DLD1 (cell line): ENCODE data around the gene TRMT11.
"Not testable (repeated sequence)": the region's sequence is repeated elsewhere in the genome, so short reads cannot be mapped to it uniquely, and the experiment has no call there.

Source experiments
- in situ Hi-C: cut with HindIII; loops from 2 replicates; pipeline ENCODE4 v1.10.0; 2017; ENCODE audit warnings: low sequenced_read_pairs

The TRMT11 gene

DNA sequence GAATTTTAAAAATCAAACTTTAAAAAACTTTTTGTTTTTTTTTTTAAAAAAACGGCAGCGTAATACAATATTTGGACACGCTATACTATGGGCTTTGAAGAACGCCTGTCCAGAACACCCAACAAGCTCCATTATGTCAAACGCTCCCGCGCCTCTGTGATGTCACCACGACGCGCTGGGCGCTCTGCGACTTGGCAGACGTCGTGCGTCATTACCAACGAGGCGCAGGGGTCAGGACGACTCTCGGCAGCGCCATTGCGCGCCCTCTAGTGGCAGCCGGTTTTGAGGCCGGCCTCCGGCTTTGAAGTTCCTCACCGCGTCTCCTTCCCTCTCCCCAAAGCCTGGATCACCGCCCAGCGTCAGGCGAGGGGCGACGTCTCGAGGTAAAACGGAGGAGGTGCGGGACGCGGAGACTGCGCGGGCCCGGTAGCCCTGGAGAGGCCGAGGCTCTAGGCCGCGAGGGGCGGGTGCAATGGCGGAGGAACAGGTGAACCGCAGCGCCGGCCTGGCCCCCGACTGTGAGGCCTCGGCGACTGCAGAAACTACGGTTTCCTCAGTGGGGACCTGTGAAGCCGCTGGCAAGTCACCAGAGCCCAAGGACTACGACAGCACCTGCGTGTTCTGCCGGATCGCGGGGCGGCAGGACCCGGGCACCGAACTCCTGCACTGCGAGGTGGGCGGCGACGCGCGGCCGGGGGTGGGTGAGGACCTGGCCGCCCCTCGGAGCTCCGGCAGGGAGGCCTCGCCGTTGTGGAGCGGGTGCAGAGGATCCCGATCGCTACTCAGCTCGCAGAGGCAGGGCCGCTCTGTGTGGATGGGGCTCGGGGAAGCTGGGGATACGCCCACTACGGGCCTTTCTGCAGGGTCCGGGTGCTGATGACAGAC lies 29.6 kb upstream of the TRMT11 start, which contains the start of gene HINT3:
Gene HINT3 (plus strand): TSS at position 265 of the 885 bp plus-strand sequence. CDS start 208 bp downstream, at position 473.
- in situ Hi-C loops, result no loop called here

DNA sequence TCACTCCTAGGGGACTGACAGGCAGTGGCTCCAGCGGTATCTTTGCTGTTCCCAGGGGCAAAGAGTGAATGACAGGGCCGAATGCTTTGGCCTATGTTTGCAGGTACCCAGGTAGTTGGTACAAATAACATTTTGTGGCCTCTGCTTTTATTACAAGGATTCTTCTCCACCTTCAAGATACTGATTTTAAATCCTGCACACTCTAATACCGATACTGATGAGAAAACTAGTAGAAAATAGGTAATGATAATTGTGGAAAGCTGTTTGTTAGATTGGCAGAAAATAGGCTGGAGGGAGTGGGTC lies 29.0 kb upstream of the TRMT11 start:
- in situ Hi-C loops, result no loop called here

DNA sequence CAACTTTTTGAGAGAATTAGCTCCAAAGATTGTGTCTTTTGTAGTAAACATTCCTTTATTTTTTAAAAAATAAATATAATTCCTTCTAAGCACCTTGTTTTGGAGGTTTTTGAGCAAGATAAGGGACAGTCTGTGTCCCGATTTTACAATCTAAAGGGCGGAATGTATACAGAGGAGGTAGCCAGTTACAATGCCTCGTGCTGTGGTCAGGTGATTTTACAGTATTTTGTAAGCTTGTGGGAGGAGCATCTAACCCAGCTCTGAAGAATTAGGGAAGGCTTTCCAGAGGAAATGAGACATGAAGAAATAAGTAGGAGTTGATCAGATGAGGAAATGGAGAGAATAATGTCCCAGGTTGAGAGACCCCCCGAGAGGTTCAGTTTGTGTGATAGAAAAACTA lies 28.5 kb upstream of the TRMT11 start:
- in situ Hi-C loops, result no loop called here

GRCh38 chr6:125959041-125959440 lies 27.3 kb upstream of the TRMT11 start:
- in situ Hi-C loops, result no loop called here

DNA sequence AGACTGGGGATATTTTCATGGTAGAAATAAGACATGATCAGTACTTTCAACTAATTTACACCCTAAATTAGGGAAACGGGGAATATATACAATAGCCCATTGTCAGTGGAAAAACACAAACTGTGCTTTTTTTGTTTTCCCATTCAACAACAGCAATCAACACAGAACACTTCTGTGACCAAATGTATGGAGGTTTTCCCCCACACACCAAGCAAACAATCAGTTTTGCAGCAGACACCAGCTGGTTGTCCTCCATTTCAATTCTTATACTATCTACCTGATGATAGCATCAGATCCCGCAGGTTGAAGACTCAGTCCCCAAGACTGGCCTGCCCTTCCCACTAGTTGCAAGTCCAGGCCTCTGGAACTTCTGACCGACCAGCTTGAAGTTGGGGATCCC lies 25.2 kb upstream of the TRMT11 start:
- in situ Hi-C loops, result no loop called here

GRCh38 chr6:125962900-125963497 lies 23.3 kb upstream of the TRMT11 start:
- in situ Hi-C loops, result no loop called here

DNA sequence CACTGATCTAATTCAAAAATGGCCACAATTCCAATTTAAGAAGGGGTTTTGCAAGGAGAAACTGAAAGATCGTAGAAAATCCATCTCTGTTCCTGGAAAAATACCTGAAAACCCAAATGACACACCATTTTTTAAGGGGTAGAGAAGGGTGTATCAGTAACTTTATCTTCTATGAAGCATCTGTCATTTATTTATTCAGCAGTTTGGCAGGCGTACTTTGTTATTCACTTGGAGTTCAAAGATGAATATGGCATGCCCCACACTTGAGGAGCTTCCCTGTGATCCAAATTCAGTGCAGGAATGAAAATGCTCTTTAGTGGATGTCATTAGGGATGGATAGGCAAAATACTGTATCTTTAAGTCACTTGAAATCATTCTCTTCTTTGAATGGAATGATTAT lies 22.5 kb upstream of the TRMT11 start:
- in situ Hi-C loops, result no loop called here

DNA sequence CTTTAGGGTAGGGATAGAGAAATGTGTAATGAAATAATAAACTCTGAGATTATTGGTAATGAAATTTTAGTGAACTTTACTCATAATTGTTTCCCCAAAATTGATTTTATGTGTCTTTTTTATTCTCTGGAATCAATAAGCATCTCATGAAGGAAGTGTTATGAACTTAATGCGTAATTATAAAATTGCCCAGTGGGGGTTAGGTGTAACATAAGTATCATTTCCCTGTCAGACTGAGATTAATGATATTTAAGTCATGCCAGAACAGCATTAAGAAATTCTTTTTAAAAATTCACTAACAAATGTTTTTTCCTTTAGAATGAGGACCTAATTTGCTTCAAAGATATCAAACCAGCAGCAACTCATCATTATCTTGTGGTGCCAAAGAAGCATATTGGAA lies 19.8 kb upstream of the TRMT11 start:
- in situ Hi-C loops, result no loop called here

GRCh38 chr6:125968493-125968892 lies 17.8 kb upstream of the TRMT11 start:
- in situ Hi-C loops, result no loop called here

GRCh38 chr6:125970760-125971159 lies 15.6 kb upstream of the TRMT11 start:
- in situ Hi-C loops, result no loop called here

DNA sequence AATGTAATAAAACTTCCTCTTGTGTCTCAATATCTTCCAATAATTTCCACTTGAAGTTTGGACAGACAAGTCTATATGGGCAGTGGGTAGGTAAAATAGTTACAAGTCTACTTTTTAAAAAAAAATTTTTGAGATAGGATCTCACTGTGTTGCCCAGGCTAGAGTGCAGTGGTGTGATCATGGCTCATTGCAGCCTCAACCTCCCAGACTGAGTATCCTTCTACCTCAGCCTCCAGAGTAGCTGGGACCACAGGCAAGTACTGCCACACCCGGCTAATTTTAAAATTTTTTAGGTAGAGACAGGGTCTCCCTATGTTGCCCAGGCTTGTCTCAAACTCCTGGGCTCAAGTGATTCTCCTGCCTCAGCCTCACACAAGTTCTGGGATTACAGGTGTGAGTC lies 13.9 kb upstream of the TRMT11 start:
- in situ Hi-C loops, result not testable (repeated sequence)

DNA sequence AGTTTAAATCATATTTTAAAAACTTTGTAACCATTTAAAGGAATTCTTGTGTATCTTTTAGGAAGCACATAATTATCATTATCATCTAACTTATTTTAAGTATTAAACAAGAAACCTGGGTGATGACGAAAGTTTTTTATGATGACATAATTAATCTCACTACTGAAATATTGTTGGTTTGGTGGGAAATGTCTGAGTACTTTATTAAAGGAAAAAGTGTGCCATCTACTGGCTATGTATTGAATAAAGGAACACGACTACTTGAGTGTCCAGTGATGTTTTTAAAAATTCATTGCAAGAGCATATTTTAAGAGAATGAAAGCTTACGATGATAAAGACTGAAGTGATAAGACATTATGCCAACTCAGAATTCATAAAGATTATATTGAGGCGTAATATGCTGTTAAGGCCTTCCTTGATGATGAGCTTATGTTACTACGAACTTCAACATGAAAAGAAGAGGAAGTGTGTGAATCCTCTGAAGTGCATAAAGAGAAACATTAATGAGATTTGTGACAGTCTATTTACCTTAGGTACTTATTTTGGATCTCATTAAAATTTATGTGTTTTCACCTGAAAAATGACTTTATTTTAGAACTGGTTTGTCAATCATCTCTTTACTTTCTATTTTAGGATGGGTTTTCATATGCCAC lies 12.0 kb upstream of the TRMT11 start:
- in situ Hi-C loops, result no loop called here

GRCh38 chr6:125979101-125979500 lies 7.2 kb upstream of the TRMT11 start:
- in situ Hi-C loops, result no loop called here

DNA sequence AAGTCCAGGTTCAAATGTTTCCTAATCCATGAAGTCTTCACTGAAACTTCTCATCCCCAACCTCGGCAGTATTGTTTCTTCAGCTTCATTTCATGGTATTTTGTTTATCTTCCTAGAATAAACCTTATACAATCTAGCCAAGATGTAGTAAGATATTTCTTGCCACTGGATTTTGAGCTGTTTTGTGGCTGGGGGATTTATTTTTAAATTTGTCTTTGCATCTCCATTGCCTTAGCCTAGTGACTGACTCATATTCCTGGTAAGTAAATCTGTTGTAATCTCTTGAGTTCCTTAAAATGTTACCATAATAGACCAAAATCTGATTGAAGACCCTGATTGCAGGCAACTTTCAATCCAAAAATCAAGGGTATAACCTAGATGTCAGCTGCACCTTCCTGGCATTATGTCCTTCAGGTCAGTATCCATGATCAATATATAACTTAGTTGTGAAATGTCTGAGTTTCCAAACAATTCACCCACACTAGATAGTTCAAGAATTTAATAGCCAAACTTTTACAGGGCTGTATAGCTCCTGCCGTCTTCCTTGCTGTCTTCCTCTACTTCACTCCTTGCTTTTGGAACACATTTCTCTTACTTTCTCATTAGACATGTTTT lies 4.7 kb upstream of the TRMT11 start:
- in situ Hi-C loops, result no loop called here

DNA sequence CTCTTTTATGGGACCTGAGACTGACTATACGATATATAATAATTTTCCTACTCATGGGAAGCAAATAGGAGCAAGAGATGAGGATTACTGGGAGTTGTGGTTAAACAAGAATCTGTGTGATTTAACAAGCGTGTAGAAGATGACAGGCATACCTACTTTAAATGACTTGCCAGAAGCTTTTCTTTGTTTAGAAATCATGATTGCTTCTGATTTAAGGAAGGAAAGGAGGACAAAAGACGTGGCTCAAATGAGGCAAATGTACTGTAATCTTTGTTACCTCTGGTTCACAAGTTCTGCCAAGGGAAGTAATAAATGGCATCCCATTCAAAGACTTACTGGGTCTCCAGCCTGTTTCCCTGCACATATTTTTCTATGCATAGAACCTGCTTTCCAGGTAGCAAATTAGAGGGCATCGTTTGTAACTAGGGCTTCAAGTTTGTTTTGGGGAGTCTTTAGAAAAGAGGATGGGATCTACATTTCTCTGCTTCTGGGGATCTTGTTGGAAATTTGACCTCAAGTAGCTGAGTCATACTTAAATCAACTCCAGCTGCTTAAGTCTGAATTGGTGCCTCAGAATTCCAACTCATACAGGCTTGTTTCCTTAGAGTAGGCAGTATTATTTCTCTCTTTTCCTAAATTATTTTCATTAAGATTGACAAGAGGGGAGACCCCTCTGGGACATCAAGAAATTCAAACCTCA lies 2.9 kb upstream of the TRMT11 start:
- in situ Hi-C loops, result no loop called here

DNA sequence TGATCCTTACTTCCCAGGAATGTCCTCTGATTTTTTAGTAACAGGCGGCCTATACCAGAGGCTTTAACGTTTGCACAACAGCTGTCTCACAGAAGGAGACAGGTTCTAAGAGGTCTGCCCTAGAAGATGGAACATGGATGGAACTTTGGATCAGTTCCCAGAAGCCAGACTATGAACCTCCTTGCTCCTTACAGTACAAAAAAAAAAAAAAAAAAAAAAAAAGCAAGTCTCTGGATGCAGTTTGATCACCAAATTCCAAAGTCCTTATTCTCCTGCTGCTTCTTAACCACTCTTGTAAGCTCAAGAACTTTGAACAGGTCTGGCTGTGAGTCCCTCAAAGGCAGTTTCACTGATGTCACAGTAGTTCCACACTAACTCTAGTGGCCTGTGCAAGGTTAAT lies 2.0 kb upstream of the TRMT11 start:
- in situ Hi-C loops, result no loop called here

GRCh38 chr6:125985522-125985921 lies 818 bp upstream of the TRMT11 start:
- in situ Hi-C loops, result no loop called here

GRCh38 chr6:125985979-125986300 lies 400 bp upstream of the TRMT11 start:
- in situ Hi-C loops, result no loop called here

DNA sequence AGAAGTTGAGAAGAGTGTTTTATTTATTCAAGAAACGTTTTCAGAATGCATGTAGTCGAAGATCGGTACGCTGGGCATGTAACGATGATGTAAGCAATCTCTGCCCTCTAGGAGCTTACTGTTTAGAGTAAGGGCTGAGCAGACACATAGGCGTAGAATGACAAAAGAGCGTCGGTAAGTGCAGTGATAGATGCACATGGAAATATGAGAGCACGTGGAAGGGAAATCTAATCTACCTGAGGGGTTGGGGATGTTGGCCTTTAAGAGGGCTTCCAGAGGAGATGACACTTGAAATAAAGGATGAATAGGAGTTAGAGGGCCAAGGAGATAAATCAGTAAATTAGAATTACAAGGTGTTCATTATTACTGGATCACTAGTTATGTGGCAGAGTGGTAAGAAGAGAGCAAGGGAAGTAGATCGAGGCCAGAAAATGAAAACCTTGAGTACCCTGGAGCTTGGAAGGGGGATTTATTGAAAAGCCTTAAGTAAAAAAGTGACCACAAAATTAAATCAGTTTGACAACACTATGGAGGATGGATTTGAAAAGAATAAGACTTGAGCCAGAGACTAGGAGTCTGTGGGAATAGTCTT lies 782 bp downstream of the TRMT11 start:
- in situ Hi-C loops, result no loop called here

- in situ Hi-C loops, result no loop called here
Measured at GRCh38 chr6:125988280-125988679, 1.9 kb downstream of the TRMT11 start.

DNA sequence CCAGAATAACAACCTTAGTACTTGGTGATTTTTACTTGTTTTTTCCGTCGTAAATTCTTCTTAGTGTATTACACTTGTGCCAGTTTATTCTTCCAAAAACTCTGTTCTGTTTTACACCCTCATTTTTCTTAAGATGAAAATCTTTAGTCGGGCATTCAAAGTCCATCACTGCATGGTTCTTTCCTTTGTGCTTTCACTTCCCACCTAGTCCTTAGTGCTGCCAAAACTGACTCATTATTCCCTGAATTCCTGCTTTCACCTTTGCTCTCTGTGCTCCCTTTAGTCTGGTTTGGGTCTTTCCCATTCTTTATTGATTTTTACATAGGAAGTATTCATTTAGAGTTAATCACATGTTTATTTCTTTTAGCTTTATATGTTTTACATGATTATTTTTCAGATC lies 3.3 kb downstream of the TRMT11 start:
- in situ Hi-C loops, result no loop called here
